Activated CD8-positive, alpha-beta T cell treated with anti-CD3 and anti-CD28 coated beads for 36 hours (primary cell): Measurements from ENCODE around the gene ASCL5. TPM values are rescaled to one million over a fixed set of nuclear protein-coding genes. Genes with fewer than 3 reads are reported as not detected.

Source experiments
- ATAC-seq: fragments of 200-7000 bp; cut with Tn5 transposase; one replicate; pipeline ENCODE4 v1.10.0; 2021; ENCODE audit warnings: mild to moderate bottlenecking, moderate library complexity
- CTCF ChIA-PET: fragments of 350-600 bp; sonication (Branson Sonifier 250); formaldehyde crosslinking; loops from one replicate; lab custom pipeline; 2021; ENCODE audit warnings: antibody characterized with exemption; lab: Charles Lee
- POLR2A ChIA-PET: fragments of 350-600 bp; sonication (Branson Sonifier 250); formaldehyde crosslinking; loops from one replicate; lab custom pipeline; 2021; ENCODE audit warnings: antibody characterized with exemption; lab: Charles Lee
- DNase-seq: peaks from one replicate; pipeline ENCODE4 v3.0.0-alpha.2; 2020
- H3K27ac Mint-ChIP-seq: one replicate; pipeline ENCODE4 v1.8.0; 2021; ENCODE audit warnings: mild to moderate bottlenecking, mixed read lengths
- H3K27me3 Mint-ChIP-seq: one replicate; pipeline ENCODE4 v1.8.0; 2021; ENCODE audit warnings: mixed read lengths
- H3K36me3 Mint-ChIP-seq: one replicate; pipeline ENCODE4 v1.8.0; 2021; ENCODE audit warnings: low read depth, mixed read lengths
- H3K4me1 Mint-ChIP-seq: one replicate; pipeline ENCODE4 v1.8.0; 2021; ENCODE audit warnings: low read depth, mixed read lengths
- H3K4me3 Mint-ChIP-seq: one replicate; pipeline ENCODE4 v1.8.0; 2021; ENCODE audit warnings: mild to moderate bottlenecking, moderate library complexity, mixed read lengths
- H3K9me3 Mint-ChIP-seq: one replicate; pipeline ENCODE4 v1.8.0; 2021; ENCODE audit warnings: mixed read lengths
- intact Hi-C: fragments of 100-400 bp; cut with micrococcal nuclease; formaldehyde crosslinking; loops from one replicate; pipeline ENCODE4 v1.10.0; 2022
- total RNA-seq, 2 experiments: library from RNA; stranded (reverse); gene quantifications; one replicate each; pipeline ENCODE4 v1.2.3, GENCODE V29; 2021
- TF ChIP-seq, protein P1 (sequence below): fragments of 200-600 bp; IDR thresholded peaks from one replicate; pipeline ENCODE4 v1.8.0; 2022; ENCODE audit warnings: antibody characterized with exemption, mild to moderate bottlenecking

Gene ASCL5
- total RNA-seq, 2 experiments from 2014 or later = 0.29 to 0.36 TPM

DNA sequence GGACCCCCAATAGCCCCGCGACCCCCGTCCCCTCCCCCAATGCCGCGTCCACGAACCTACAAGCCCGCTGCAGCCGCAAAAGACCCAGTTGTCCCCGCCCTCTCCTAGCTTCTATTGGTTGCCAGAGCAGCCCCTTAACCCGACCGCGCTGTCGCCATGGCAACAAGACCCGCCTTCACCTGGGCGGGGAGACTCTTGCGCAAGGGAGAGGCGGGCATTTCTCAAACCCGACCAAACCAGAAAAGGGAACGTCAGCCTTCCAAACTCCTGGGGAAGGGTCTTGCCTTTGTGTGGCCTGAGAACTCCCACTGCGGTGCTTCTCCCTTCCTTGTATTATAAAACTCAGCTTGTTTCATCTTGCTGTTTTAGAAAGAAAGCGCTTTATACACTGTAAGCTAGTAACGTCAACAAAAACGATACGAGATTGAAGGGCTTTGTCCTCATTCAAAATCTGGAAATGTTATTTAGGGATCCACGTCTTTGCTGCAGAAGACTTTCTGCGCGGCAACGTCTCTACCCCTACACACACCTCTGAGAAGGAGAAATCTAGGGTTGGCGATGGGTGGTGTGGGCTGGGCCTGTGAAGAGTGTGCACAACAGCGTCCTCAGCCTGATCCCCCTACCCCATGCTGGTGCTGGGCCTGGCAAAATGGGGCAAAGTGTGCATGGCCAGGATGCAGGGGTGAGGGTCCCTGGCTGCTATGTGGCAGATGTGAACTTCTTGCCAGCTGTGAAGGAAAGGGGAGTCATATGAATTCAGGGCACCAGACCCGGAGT, 27.6 kb upstream of the ASCL5 start, which contains the start of gene TMEM9:
Gene TMEM9, minus strand, starts transcription at position 86 of the 777 bp plus-strand sequence. CDS start 551 bp downstream, outside the sequence.
- CTCF ChIA-PET = interaction anchor here (0.8 to 2.4 kb wide), 9 partner anchors 11 to 175 kb away, joined by 3 to 13 read pairs (median 4); no protein-coding TSS in a partner anchor
- POLR2A ChIA-PET = interaction anchor here (0.9 to 4.8 kb wide), 6 partner anchors 8 to 139 kb away, joined by 3 to 24 read pairs (median 4); no protein-coding TSS in a partner anchor
- ATAC-seq (peak; percentile 97), DNase-seq (peak; percentile 98)
- Mint-ChIP-seq H3K4me1 (peaks cover 17% of the 10 kb centered on the region), H3K9me3 (no peaks in the 10 kb centered on the region), H3K4me3 (peak within 1 kb of the TSS; percentile 80), H3K27ac (peak within 1 kb of the TSS; percentile 73), H3K27me3 (peaks cover 13% of the 10 kb centered on the region), H3K36me3 (peaks cover 10% of the 10 kb centered on the region)
- intact Hi-C loops = no loop called here
- TF ChIP-seq, protein P1, sequence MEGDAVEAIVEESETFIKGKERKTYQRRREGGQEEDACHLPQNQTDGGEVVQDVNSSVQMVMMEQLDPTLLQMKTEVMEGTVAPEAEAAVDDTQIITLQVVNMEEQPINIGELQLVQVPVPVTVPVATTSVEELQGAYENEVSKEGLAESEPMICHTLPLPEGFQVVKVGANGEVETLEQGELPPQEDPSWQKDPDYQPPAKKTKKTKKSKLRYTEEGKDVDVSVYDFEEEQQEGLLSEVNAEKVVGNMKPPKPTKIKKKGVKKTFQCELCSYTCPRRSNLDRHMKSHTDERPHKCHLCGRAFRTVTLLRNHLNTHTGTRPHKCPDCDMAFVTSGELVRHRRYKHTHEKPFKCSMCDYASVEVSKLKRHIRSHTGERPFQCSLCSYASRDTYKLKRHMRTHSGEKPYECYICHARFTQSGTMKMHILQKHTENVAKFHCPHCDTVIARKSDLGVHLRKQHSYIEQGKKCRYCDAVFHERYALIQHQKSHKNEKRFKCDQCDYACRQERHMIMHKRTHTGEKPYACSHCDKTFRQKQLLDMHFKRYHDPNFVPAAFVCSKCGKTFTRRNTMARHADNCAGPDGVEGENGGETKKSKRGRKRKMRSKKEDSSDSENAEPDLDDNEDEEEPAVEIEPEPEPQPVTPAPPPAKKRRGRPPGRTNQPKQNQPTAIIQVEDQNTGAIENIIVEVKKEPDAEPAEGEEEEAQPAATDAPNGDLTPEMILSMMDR = no peak

DNA sequence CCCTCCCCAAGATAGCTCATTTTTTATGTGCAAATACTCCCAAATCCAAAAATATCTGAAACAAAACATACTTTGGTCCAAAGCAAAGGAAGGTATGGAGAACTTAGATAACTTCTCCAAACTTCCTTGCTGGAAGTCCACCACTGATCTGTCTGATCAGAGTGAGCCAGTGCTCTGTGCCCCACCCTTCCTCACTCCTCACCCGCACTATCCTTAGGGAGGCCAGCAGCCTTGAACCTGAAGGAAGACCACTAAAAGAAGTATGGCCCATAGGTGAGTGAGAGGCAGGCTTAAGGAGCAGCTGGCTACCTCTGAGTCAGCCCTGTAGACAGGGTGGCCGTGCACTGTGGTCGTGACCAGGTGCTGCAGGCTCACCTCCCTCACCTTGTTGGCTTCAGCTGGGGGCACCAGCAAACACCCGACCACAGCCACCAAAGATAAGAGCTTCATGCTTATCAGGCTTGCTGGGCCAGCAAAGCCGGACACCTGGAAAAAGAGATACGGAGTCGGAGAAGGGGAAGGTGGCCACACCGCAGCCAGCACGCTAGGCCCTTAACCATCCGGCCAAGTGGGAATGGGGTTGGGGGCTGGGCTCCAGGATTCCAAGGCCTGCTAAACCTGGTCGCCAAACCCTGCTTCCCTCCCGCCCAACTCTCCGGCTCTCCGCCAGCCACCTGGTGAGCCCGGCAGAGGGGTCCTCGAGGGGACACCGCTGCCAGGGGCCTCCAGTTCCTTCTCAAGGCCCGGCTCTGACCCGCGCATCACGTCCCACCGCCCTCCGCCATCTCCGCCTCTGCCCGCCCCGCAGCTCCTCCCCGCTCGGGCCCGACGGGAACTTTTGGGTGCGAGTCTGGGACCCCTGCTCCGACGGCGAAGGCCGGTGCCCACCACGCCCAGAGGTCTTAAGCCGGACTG, 26.7 kb upstream of the ASCL5 start:
- DNase-seq = no peak
- ChIA-PET POLR2A (interaction anchor here (0.7 to 4.8 kb wide), 7 partner anchors 11 to 138 kb away, joined by 3 to 24 read pairs (median 4); no protein-coding TSS in a partner anchor), CTCF (interaction anchor here (0.8 to 2.4 kb wide), 10 partner anchors 12 to 174 kb away, joined by 3 to 13 read pairs (median 4); no protein-coding TSS in a partner anchor)
- peaks cover 11% of the 10 kb centered on the region for H3K27me3 Mint-ChIP-seq
- peak; percentile 83 for ATAC-seq
- H3K4me1 Mint-ChIP-seq = peaks cover 17% of the 10 kb centered on the region
- no peaks in the 10 kb centered on the region for H3K9me3 Mint-ChIP-seq
- H3K36me3 Mint-ChIP-seq = peaks cover 14% of the 10 kb centered on the region
- intact Hi-C loops = no loop called here
- peak overlapping the region; percentile 73 for H3K27ac Mint-ChIP-seq
- TF ChIP-seq, protein P1 = no peak
- peak overlapping the region; percentile 80 for H3K4me3 Mint-ChIP-seq

DNA sequence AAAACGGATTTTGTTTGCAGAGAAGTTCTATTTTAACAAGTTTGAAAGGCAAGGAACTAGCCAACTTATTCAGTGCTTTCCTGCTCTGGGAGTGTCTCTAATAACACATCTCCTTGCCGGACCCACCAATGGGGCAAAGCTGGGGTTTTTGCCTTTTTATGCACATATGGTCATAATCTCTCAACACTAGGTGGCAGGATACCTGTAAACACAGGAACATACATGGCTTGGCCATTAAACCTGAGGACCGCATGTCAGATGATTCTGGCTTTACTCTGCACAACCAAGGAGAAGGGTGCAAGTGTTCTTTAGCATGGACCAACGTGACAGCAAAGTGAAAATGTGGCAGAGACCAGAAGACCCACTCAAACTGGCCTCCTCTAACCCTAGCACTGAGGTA, 22.4 kb upstream of the ASCL5 start:
- TF ChIP-seq, protein P1 = peak; percentile 51
- H3K4me1 Mint-ChIP-seq = peaks cover 12% of the 10 kb centered on the region
- DNase-seq (peak; percentile 17), ATAC-seq (no peak)
- ChIA-PET CTCF (interaction anchor here (0.9 to 3.2 kb wide), 8 partner anchors 20 to 105 kb away, joined by 3 to 27 read pairs (median 5); no protein-coding TSS in a partner anchor), POLR2A (interaction anchor here (1.2 to 1.3 kb wide), 2 partner anchors 9 to 12 kb away, joined by 3 to 4 read pairs; no protein-coding TSS in a partner anchor)
- H3K9me3 Mint-ChIP-seq = no peaks in the 10 kb centered on the region
- no peaks in the 10 kb centered on the region for H3K27me3 Mint-ChIP-seq
- H3K27ac Mint-ChIP-seq = no peak overlapping the region
- H3K4me3 Mint-ChIP-seq = no peak overlapping the region
- intact Hi-C loops = no loop called here
- H3K36me3 Mint-ChIP-seq = peaks cover 18% of the 10 kb centered on the region

GRCh38 chr1:201147396-201148015, 20.5 kb upstream of the ASCL5 start:
- TF ChIP-seq, protein P1 = no peak
- ChIA-PET POLR2A (no interaction called here), CTCF (interaction anchor here (1.3 kb wide), 1 partner anchor 33 kb away, joined by 3 read pairs; no protein-coding TSS in a partner anchor)
- ATAC-seq (no peak), DNase-seq (no peak)
- Mint-ChIP-seq H3K27me3 (no peaks in the 10 kb centered on the region), H3K27ac (no peak overlapping the region), H3K4me3 (no peak overlapping the region), H3K4me1 (peaks cover 3% of the 10 kb centered on the region), H3K9me3 (no peaks in the 10 kb centered on the region), H3K36me3 (peaks cover 24% of the 10 kb centered on the region)
- intact Hi-C loops = no loop called here
